IgD-negative memory B cell (primary cell): ENCODE results near the gene ZACN. TPM values are rescaled to one million over a fixed set of nuclear protein-coding genes. Genes with fewer than 3 reads are reported as not detected.

Experiments
- H3K27ac Mint-ChIP-seq, 3 donors: one replicate each; pipeline ENCODE4 v1.8.0; 2020 to 2022; ENCODE audit warnings: mild to moderate bottlenecking in 3 of 3, mixed read lengths in 3 of 3, moderate library complexity in 1 of 3
- H3K27me3 Mint-ChIP-seq: one replicate; pipeline ENCODE4 v1.8.0; 2021; ENCODE audit warnings: mixed read lengths
- H3K36me3 Mint-ChIP-seq: one replicate; pipeline ENCODE4 v1.8.0; 2020; ENCODE audit warnings: mild to moderate bottlenecking, mixed read lengths
- H3K4me1 Mint-ChIP-seq, 3 donors: one replicate each; pipeline ENCODE4 v1.8.0; 2020 to 2022; ENCODE audit warnings: mixed read lengths in 3 of 3, mild to moderate bottlenecking in 1 of 3
- H3K4me3 Mint-ChIP-seq, 4 donors: one replicate each; pipeline ENCODE4 v1.8.0; 2020 to 2022; ENCODE audit warnings: mild to moderate bottlenecking in 4 of 4, mixed read lengths in 4 of 4, moderate library complexity in 3 of 4
- H3K9me3 Mint-ChIP-seq, 3 donors: one replicate each; pipeline ENCODE4 v1.8.0; 2020 to 2021; ENCODE audit warnings: mixed read lengths in 3 of 3, mild to moderate bottlenecking in 1 of 3
- polyA plus RNA-seq: library from polyadenylated mRNA; unstranded; fragments of 300-500 nt; fragmentation: Illumina TruSeq; gene quantifications from one replicate; pipeline ENCODE4 v1.2.3, GENCODE V29; 2021

ZACN gene
- polyA plus RNA-seq, 1 donor from 2014 or later = 1.6 TPM

DNA sequence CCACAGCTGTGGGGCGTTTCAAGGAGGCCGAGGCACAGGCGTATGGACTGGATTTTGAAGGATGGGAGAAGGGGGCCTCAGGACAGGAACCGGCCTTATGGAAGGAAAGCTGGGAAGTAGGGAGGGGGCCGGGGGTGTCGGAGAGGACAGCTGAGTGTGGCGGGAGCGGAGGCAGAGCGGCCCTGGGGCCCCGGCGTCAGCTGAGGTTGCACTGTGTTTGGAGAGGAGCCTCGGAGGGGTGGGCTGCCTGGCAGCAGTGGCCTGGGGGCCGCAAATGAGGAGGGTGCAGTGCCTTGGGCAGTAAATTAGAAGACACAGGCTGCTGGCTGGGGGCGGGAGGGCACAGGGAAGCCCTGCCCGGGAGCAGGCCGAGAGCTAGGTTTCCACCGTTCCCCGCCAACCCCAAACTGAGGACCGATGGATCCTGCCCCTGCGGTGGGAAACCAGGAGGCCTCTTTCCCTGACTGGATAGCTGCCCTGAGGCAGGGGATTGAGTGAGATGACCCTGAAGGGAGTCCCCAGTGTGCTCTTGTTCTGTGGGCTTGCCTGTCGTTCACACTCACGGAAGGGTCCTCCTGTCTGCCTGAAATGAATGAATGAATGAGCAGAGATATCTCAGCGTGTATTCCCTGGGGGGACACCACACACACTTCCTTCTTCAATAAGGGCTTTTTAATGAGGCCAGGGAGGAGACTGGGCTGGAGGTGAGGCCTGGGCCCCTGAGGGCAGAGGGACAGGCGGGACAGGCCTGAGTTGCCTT is 43.6 kb downstream of the ZACN start:
- Mint-ChIP-seq H3K36me3 (no peaks in the 10 kb centered on the region), H3K27me3 (no peaks in the 10 kb centered on the region), H3K27ac (peak overlapping the region in 2 of 3 donors; percentile 25 to 78), H3K4me3 (peak overlapping the region in 3 of 4 donors; percentile 63 to 68 (median 63)), H3K9me3 (no peaks in the 10 kb centered on the region), H3K4me1 (peaks cover 0 to 12% (median 6%) of the 10 kb centered on the region in 3 donors)

DNA sequence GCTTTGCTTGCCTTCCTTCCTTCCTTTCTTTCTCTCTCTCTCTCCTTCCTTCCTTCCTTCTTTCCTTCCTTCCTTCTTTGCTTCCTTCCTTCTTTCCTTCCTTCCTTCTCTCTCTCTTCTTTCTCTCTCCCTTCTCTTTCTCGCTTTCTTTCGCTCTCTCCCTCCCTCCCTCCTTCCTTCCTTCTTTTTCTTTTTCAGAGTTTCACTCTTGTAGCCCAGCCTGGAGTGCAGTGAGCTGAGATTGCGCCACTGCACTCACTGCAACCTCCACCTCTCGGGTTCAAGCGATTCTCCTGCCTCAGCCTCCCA is 44.2 kb downstream of the ZACN start:
- H3K27me3 Mint-ChIP-seq = no peaks in the 10 kb centered on the region
- H3K9me3 Mint-ChIP-seq = no peaks in the 10 kb centered on the region
- H3K27ac Mint-ChIP-seq = no peak overlapping the region
- peaks cover 0 to 12% (median 6%) of the 10 kb centered on the region in 3 donors for H3K4me1 Mint-ChIP-seq
- H3K36me3 Mint-ChIP-seq = no peaks in the 10 kb centered on the region
- peak overlapping the region in 2 of 4 donors; percentile 31 to 67 for H3K4me3 Mint-ChIP-seq

DNA sequence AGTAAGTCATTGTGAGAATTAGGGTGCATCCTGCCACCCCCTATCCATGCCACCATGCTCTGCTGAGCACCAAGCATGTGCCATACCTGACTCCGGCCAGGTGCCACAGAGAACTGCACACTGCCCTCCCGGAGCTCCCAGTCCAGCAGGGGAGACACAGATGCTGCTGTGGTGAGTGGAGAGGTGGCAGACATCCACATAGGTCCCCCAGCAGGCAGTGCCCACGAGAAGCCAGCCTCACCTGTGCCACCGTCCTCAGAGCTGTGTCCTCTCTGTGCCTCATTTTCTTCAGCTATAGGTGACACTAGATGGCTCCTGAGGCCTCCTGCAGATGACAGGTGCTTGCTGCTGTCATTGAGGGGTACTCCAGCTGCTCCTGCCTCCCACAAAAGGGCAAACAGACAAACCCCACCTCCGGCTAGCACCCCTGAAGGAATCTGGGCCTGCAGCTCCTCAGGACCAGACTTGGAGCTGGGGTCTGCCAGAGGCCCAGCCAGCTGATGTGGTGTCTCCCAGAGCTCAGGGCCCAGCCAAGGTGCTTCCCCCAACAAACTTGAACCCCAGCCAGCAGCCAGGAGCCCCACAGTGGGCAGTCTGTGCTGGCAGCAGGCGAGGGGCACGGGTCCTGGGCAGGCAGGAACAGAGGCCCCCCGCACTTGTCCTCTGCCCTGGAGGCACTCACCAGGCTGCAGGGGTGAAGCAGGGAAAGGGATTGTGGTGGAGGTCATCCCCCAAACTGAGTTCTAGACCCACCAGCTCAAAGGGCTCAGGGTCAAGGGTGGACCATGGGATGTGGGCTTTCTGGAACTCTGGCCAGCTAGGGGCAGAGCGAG is 45.0 kb downstream of the ZACN start:
- H3K4me3 Mint-ChIP-seq = peak overlapping the region in 1 of 4 donors; percentile 47
- H3K27ac Mint-ChIP-seq = no peak overlapping the region
- peaks cover 0 to 12% (median 6%) of the 10 kb centered on the region in 3 donors for H3K4me1 Mint-ChIP-seq
- H3K9me3 Mint-ChIP-seq = no peaks in the 10 kb centered on the region
- no peaks in the 10 kb centered on the region for H3K36me3 Mint-ChIP-seq
- no peaks in the 10 kb centered on the region for H3K27me3 Mint-ChIP-seq

DNA sequence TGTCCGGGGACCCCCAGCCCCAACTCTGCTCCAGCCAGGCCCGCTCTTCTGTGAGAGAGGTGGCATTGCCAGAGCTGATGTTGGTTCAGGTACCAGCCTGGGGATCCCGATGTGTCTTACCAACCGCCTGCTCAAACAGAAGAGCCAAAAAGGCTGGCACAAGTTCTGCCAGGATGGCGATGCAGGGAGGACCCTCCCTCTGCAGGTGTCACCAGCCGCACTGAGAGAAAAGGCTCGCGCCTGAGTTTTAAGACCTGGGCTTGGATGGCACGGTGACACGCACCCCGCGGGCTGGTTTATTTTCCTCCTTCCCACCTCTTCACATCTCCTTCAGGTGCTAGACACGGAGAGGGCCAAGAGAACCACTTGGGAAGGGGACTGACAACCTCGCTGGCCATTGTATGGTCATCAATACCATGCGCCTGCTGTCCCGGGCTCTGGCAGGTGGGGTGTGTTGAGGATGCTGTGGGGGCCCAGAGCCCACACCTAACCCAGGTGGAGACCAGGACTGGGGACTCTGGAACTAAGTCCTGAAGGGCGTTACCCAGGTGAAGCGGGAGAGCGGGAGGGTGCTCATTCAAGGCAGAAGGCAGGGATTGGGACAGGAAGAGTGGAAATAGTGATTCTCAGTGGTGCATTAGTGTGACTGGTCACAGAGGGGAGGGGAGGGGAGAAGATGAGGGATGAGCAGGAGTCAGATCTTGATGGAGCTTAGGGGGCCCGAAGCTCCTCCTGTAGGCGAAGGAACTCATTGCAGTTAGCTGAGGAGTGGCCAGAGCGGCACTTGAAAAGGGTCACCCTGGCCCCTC is 45.8 kb downstream of the ZACN start:
- no peaks in the 10 kb centered on the region for H3K27me3 Mint-ChIP-seq
- H3K4me3 Mint-ChIP-seq = no peak overlapping the region
- peaks cover 0 to 12% (median 6%) of the 10 kb centered on the region in 3 donors for H3K4me1 Mint-ChIP-seq
- no peaks in the 10 kb centered on the region for H3K9me3 Mint-ChIP-seq
- H3K36me3 Mint-ChIP-seq = no peaks in the 10 kb centered on the region
- H3K27ac Mint-ChIP-seq = peak overlapping the region in 1 of 3 donors; percentile 31

DNA sequence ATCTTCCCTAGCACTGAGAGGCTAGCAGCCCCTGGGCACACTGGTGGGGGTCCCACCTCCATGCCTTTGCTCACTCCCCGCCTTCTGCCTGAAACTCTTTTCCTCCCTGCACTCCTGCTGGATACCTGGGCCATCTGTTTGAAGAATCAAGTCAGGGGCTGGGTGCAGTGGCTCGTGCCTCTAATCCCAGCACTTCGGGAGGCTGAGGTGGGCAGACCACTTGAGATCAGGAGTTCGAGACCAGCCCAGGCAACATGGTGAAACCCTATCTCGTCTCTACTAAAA is 46.4 kb downstream of the ZACN start:
- Mint-ChIP-seq H3K36me3 (no peaks in the 10 kb centered on the region), H3K27ac (peak overlapping the region in 1 of 3 donors; percentile 31), H3K27me3 (no peaks in the 10 kb centered on the region), H3K9me3 (no peaks in the 10 kb centered on the region), H3K4me1 (peaks cover 0 to 12% (median 6%) of the 10 kb centered on the region in 3 donors), H3K4me3 (no peak overlapping the region)

DNA sequence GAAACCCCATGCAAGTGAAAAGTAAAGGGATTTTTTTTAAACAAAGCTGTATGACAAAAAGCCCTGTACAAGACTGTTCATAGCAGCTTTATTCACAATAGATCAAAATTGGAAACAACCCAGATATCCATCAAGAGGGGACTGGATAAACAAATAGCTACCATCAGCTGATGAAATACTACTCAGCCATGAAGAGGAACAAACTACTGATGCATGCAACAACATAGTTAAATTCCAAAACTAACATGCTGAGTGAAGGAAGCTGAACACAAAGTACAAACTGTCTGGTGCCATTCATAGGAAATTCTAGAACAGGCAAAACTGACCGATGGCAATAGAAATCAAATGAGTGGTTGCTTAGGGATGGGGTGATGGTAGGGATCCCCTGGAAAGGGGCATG is 46.9 kb downstream of the ZACN start:
- Mint-ChIP-seq H3K27ac (peak overlapping the region in 1 of 3 donors; percentile 31), H3K4me3 (no peak overlapping the region), H3K36me3 (no peaks in the 10 kb centered on the region), H3K27me3 (no peaks in the 10 kb centered on the region), H3K4me1 (peaks cover 0 to 12% (median 6%) of the 10 kb centered on the region in 3 donors), H3K9me3 (no peaks in the 10 kb centered on the region)

DNA sequence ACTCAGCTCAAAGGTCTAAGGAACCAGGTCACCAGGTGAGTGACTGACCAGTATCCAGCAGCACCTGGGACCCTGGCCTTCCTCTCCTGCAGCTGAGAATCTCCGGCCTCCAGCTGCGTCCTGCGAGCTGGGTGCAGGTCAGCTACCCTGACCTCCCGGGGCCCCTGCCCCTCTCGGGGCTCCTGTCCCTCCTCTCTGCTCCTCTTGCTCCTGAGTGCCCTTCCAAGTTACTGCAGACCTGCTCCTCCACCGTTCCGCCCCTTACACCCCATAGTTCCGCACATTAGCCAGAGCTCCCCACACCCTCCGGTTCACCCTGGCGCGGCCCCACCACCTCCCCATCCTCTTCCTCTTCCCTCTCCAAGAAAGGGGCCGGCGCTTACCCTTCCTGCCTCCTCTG is 51.5 kb downstream of the ZACN start:
- Mint-ChIP-seq H3K4me1 (peaks cover 0 to 5% (median 4%) of the 10 kb centered on the region in 3 donors), H3K27me3 (peaks cover 11% of the 10 kb centered on the region), H3K9me3 (no peaks in the 10 kb centered on the region), H3K27ac (no peak overlapping the region), H3K36me3 (peaks cover 3% of the 10 kb centered on the region), H3K4me3 (no peak overlapping the region)

DNA sequence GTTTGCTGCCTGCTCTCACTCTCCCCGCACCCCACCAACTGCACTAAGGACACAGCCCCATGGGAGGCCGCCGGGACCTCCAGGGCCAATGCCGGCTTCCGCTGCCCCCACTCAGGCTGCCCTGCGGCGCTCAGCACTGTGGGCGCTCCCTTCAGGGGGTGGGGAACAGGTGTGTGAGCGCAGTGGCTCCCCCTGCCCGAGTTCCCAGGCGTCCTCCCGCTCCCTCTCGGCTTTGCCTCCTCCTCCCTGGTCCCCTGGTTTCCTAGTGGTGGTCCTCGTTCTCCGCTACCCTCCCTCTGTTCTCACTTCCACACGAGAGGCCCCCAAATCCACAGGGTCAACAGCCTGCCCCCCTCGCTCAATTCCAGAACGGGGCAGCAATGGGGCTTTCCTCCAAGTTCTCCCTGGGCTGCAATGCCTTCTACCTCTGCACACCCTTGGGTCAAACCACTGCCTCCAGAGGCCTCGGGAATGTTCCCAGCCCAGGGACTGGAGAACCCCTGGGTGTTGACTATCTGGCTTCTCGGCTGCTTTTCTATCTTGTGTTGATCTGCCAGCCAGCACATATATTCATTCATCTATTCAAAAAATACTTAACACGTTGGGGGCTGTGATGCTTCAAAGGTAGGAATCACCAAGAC is 52.2 kb downstream of the ZACN start:
- Mint-ChIP-seq H3K27ac (no peak overlapping the region), H3K9me3 (no peaks in the 10 kb centered on the region), H3K36me3 (peaks cover 3% of the 10 kb centered on the region), H3K4me3 (no peak overlapping the region), H3K4me1 (peaks cover 0 to 5% (median 4%) of the 10 kb centered on the region in 3 donors), H3K27me3 (peaks cover 11% of the 10 kb centered on the region)

DNA sequence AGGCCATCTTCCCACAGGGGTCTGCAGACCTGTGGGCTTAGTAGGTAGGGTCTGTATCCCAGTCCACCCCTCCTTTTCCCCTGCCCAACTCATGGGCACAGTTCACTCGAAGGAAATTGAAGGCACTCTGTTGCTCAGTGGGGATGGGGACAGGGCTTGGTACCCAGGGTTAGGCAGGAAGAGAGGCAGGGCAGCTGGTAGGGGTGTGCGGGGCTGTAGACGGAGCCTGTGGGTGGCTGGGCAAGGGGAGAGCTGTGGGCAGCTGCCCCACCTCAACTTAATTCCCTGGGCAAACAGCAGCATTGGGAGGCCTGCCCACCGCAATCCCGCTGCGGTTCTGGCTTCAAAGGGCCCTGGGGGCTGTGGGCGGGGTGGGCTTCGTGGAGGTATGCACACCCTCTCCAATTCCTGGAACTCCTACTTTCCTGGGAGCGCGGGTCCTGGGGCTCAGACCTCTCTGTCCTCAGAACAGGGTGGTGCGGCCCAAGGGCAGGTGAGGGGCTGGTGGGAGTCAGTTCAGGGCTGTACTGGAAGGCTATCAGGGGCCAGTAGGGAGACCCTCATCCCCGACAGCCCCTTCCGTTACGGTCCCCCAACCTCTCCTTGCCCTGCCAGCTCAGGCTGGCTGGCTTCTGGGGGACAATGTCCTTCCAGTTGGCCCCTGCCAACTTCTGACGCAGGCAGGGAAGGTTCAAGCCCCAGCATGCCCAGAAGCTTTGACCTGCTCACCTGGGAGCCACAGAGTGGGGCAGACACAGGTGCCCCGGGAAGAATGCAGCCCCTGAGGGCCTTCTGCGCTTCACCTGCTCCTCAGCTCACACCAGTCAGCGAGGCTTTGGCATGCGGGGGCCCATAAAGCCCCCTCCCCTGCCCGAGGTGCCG is 53.0 kb downstream of the ZACN start:
- peaks cover 0 to 6% (median 4%) of the 10 kb centered on the region in 3 donors for H3K4me1 Mint-ChIP-seq
- peaks cover 11% of the 10 kb centered on the region for H3K27me3 Mint-ChIP-seq
- no peak overlapping the region for H3K4me3 Mint-ChIP-seq
- H3K9me3 Mint-ChIP-seq = no peaks in the 10 kb centered on the region
- H3K36me3 Mint-ChIP-seq = peaks cover 3% of the 10 kb centered on the region
- no peak overlapping the region for H3K27ac Mint-ChIP-seq

Other genes with a start within 250 kb of the ZACN start
- 42.0 TPM for gene UNC13D, start 234.8 kb upstream of the ZACN start, polyA plus RNA-seq
- 131 TPM for gene WBP2, start 223.8 kb upstream of the ZACN start, polyA plus RNA-seq
- 12.4 TPM for gene TRIM47, start 200.6 kb upstream of the ZACN start, polyA plus RNA-seq
- gene TRIM65, start 182.2 kb upstream of the ZACN start, polyA plus RNA-seq = 25.0 TPM
- gene MRPL38, start 174.3 kb upstream of the ZACN start, polyA plus RNA-seq = 77.5 TPM
- gene FBF1, start 138.1 kb upstream of the ZACN start, polyA plus RNA-seq = 1.9 TPM
- 19.3 TPM for gene ACOX1, start 100.0 kb upstream of the ZACN start, polyA plus RNA-seq
- 27.0 TPM for gene TEN1, start 99.9 kb upstream of the ZACN start, polyA plus RNA-seq
- 0.71 TPM for gene CDK3, start 78.3 kb upstream of the ZACN start, polyA plus RNA-seq
- gene EVPL, start 51.9 kb upstream of the ZACN start, polyA plus RNA-seq = not detected
- 58.7 TPM for gene SRP68, start 6.7 kb upstream of the ZACN start, polyA plus RNA-seq
- 0.21 TPM for gene GALR2, start 4.4 kb upstream of the ZACN start, polyA plus RNA-seq
- gene EXOC7, start 24.6 kb downstream of the ZACN start, polyA plus RNA-seq = 52.7 TPM
- not detected for gene FOXJ1, start 62.1 kb downstream of the ZACN start, polyA plus RNA-seq
- 0.43 TPM for gene RNF157, start 161.3 kb downstream of the ZACN start, polyA plus RNA-seq
- 4.3 TPM for gene UBALD2, start 186.2 kb downstream of the ZACN start, polyA plus RNA-seq
- 0.14 TPM for gene QRICH2, start 229.1 kb downstream of the ZACN start, polyA plus RNA-seq